Kidney epithelial cell (primary cell): ENCODE results near the gene MIF4GD. TPM values are rescaled to one million over a fixed set of nuclear protein-coding genes. Genes with fewer than 3 reads are reported as not detected.
"Not testable (repeated sequence)": the region's sequence is repeated elsewhere in the genome, so short reads cannot be mapped to it uniquely, and the experiment has no call there.

Experiments used
- DNase-seq: peaks from one replicate; pipeline ENCODE4 v3.0.0-alpha.2; 2010; ENCODE audit warnings: low read depth
- H3K27me3 ChIP-seq: 2 replicates; pipeline ENCODE4 v1.6.0; 2011; ENCODE audit warnings: low read length; ENCODE audit not compliant: control insufficient read depth, insufficient read depth
- H3K36me3 ChIP-seq: 2 replicates; pipeline ENCODE4 v1.5.1; 2011; ENCODE audit warnings: low read length; ENCODE audit not compliant: control insufficient read depth, insufficient read depth
- H3K4me3 ChIP-seq: 2 replicates; pipeline ENCODE4 v1.5.1; 2011; ENCODE audit warnings: low read depth, mild to moderate bottlenecking, control low read depth, low read length
- CTCF ChIP-seq: IDR thresholded peaks from 2 replicates; pipeline ENCODE4 v1.5.1; 2011; ENCODE audit warnings: mild to moderate bottlenecking, moderate library complexity, low read length, control low read depth, inconsistent platforms; ENCODE audit not compliant: insufficient read depth, poor library complexity, severe bottlenecking
- total RNA-seq: library from RNA; depleted of rRNA; stranded (reverse); fragments of >200 nt; gene quantifications from 2 replicates; pipeline ENCODE4 v1.2.3, GENCODE V29; 2015

The MIF4GD gene
- total RNA-seq, 1 donor from 2014 or later: 26.7 TPM

- no peaks in the 10 kb centered on the region for H3K36me3 ChIP-seq
- no peaks in the 10 kb centered on the region for H3K27me3 ChIP-seq
- TF ChIP-seq CTCF: no peak
- H3K4me3 ChIP-seq: peak overlapping the region; percentile 88
- no peak for DNase-seq
Observed at GRCh38 chr17:75288770-75289114, 17.7 kb upstream of the MIF4GD start.

GRCh38 chr17:75288359-75288758 lies 17.3 kb upstream of the MIF4GD start:
- Histone ChIP-seq H3K4me3 (peak overlapping the region; percentile 88), H3K27me3 (no peaks in the 10 kb centered on the region), H3K36me3 (no peaks in the 10 kb centered on the region)
- no peak for TF ChIP-seq CTCF
- no peak for DNase-seq

- DNase-seq: no peak
- H3K4me3 ChIP-seq: no peak overlapping the region
- H3K27me3 ChIP-seq: no peaks in the 10 kb centered on the region
- H3K36me3 ChIP-seq: no peaks in the 10 kb centered on the region
- TF ChIP-seq CTCF: no peak
Observed at GRCh38 chr17:75287221-75287620, 16.2 kb upstream of the MIF4GD start.

GRCh38 chr17:75285123-75285522 lies 14.1 kb upstream of the MIF4GD start:
- H3K36me3 ChIP-seq: no peaks in the 10 kb centered on the region
- H3K4me3 ChIP-seq: no peak overlapping the region
- DNase-seq: no peak
- H3K27me3 ChIP-seq: no peaks in the 10 kb centered on the region
- TF ChIP-seq CTCF: no peak

GRCh38 chr17:75280189-75280588 lies 9.2 kb upstream of the MIF4GD start:
- not testable (repeated sequence) for H3K4me3 ChIP-seq, DNase-seq, H3K27me3 ChIP-seq, H3K36me3 ChIP-seq

GRCh38 chr17:75277664-75278071 lies 6.6 kb upstream of the MIF4GD start:
- H3K36me3 ChIP-seq: peaks cover 2% of the 10 kb centered on the region
- DNase-seq: no peak
- H3K27me3 ChIP-seq: no peaks in the 10 kb centered on the region
- TF ChIP-seq CTCF: no peak
- H3K4me3 ChIP-seq: no peak overlapping the region
